Stomach (tissue), 9 donors: ENCODE measurements around the gene RHOH. TPM values are rescaled to one million over a fixed set of nuclear protein-coding genes. Genes with fewer than 3 reads are reported as not detected.
A peak's percentile ranks its signal among the peaks of the same experiment; 100 is the strongest.

Experiments
- DNase-seq, 2 donors: peaks; one replicate each; pipeline versions ENCODE4 v3.0.0 to v3.0.0-alpha.2; 2013 to 2019
- H3K27ac ChIP-seq, 5 donors: fragments of 200-600 bp in 4 of 5; sonication (generic) in 4 of 5; one replicate each; pipeline ENCODE4 v1.5.1; 2013 to 2019; ENCODE audit warnings: mild to moderate bottlenecking in 1 of 5, moderate library complexity in 1 of 5
- H3K27me3 ChIP-seq, 3 donors: fragments of 200-600 bp; sonication (generic); one replicate each; pipeline ENCODE4 v1.5.1; 2017 to 2019; ENCODE audit warnings: mixed run types in 1 of 3
- H3K36me3 ChIP-seq, 4 donors: fragments of 200-600 bp; sonication (generic); 1 replicate in 3 of 4; 2 replicates in 1 of 4; pipeline ENCODE4 v1.5.1; 2016 to 2019
- H3K4me1 ChIP-seq, 4 donors: fragments of 200-600 bp; sonication (generic); one replicate each; pipeline ENCODE4 v1.5.1; 2016 to 2019
- H3K4me3 ChIP-seq, 4 donors: fragments of 200-600 bp; sonication (generic) in 3 of 4; one replicate each; pipeline ENCODE4 v1.5.1; 2016 to 2019; ENCODE audit warnings: mild to moderate bottlenecking in 1 of 4
- H3K9me3 ChIP-seq, 4 donors: fragments of 200-600 bp; sonication (generic); one replicate each; pipeline ENCODE4 v1.5.1; 2016 to 2019
- CTCF ChIP-seq, 7 experiments: fragments of 450-650 bp in 4 of 7; fragments of 200-600 bp in 3 of 7; sonication (generic) in 3 of 7; IDR thresholded peaks; one replicate each; pipeline ENCODE4 v1.5.1; 2016 to 2019; ENCODE audit warnings: antibody characterized with exemption in 7 of 7, control low read depth in 2 of 7, mild to moderate bottlenecking in 1 of 7
- EP300 ChIP-seq: sonication (generic); formaldehyde crosslinking; IDR thresholded peaks from one replicate; pipeline ENCODE4 v1.6.1; 2017; ENCODE audit warnings: antibody characterized with exemption
- POLR2A ChIP-seq, 4 donors: fragments of 450-650 bp; IDR thresholded peaks; one replicate each; pipeline ENCODE4 v1.6.1; 2016; ENCODE audit warnings: antibody characterized with exemption in 4 of 4, control low read depth in 2 of 4, mild to moderate bottlenecking in 1 of 4, moderate library complexity in 1 of 4
- POLR2AphosphoS5 ChIP-seq, 3 donors: sonication (generic); formaldehyde crosslinking; IDR thresholded peaks; one replicate each; pipeline ENCODE4 v1.6.1; 2016; ENCODE audit warnings: antibody characterized with exemption in 3 of 3
- WGBS, 5 donors: extraction: QIAGEN DNeasy Blood & Tissue Kit in 3 of 5; methylation state at CpG; one replicate each; pipeline versions ENCODE4 v1.1.5 to v1.1.7; 2013 to 2018; 5-methylcytosine and 5-hydroxymethylcytosine counted together
- intact Hi-C: fragments of 100-400 bp; cut with DNase I; formaldehyde crosslinking; loops from one replicate; pipeline ENCODE4 v1.15.1; 2023; ENCODE audit warnings: low total_unique reads
- polyA plus RNA-seq, 3 donors: library from polyadenylated mRNA; stranded (reverse); fragments of 200-250 nt; gene quantifications; one replicate each; pipeline ENCODE4 v1.2.3, GENCODE V29; 2013
- total RNA-seq, 5 donors: library from RNA; depleted of rRNA; stranded (reverse); fragments of >200 nt; gene quantifications; one replicate each; pipeline versions ENCODE4 v1.1.0 to v1.2.3, GENCODE V29; 2014 to 2016
- donor health status: healthy with polysubstance abuse.
- donor health status: Bipolar disorder and iron deficiency.
- donor health status: healthy.

RHOH gene
- total and polyA plus RNA-seq, 8 donors: 1.3 to 7.5 (median 4.0) TPM

- TF ChIP-seq CTCF (IDR thresholded peaks at IDR 0.05) (no peak), EP300 (no peak), POLR2AphosphoS5 (IDR thresholded peaks at IDR 0.05) (no peak), POLR2A (IDR thresholded peaks at IDR 0.05) (no peak)
- 55 to 67% (median 63%) methylated on average over 8 to 9 of the region's 9 CpGs for WGBS, 5 donors
- Histone ChIP-seq H3K27me3 (no peaks in the 10 kb centered on the region), H3K27ac (no peak overlapping the region), H3K36me3 (no peaks in the 10 kb centered on the region), H3K9me3 (no peaks in the 10 kb centered on the region), H3K4me1 (peaks cover 0 to 12% (median 2%) of the 10 kb centered on the region in 4 donors), H3K4me3 (no peak overlapping the region)
- intact Hi-C loops: no loop called here
- no peak for DNase-seq
Measured at GRCh38 chr4:40261231-40262076, 64.6 kb downstream of the RHOH start.

DNA sequence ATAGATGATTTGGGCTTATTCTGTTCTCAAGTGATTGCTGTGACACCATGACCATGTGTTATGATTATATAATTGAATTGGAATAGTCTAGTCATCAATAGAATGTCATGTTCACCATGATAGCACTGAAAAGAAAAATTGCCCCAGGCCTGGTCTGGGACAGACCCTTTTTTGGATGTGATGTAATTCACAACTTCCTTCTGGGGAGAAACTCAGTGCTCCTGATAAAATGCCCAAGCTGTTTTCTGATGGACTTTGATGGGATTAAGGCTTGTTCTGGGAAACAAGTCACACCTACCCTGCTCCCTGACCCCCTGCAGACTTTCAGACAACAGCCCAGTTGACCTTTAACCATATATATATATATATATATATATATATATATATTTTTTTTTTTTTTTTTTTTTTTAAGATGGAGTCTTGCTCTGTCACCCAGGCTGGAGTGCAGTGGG, 65.3 kb downstream of the RHOH start:
- DNase-seq: no peak
- Histone ChIP-seq H3K4me3 (no peak overlapping the region), H3K27ac (no peak overlapping the region), H3K27me3 (no peaks in the 10 kb centered on the region), H3K4me1 (peaks cover 0 to 9% (median 2%) of the 10 kb centered on the region in 4 donors), H3K9me3 (no peaks in the 10 kb centered on the region), H3K36me3 (no peaks in the 10 kb centered on the region)
- intact Hi-C loops: no loop called here
- TF ChIP-seq EP300 (no peak), POLR2A (IDR thresholded peaks at IDR 0.05) (no peak), POLR2AphosphoS5 (IDR thresholded peaks at IDR 0.05) (no peak), CTCF (IDR thresholded peaks at IDR 0.05) (no peak)

DNA sequence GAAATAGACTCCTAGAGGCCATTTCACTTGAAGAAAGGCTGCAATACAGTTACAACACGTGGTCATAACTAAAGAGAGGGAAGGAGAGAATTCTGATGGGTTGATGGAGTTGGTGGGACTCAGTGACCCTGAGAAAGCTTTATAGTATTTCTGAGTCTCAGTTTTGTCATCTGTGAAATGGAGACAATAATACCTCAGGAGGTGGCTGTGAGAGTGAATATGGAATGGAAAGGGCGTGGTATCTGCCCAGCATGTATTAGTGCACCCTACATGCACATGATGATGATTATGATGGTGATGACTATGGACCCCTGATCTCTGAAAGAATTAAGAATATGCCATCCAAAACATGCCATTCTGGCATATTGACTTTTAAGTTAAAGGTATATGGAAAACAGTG, 66.0 kb downstream of the RHOH start:
- TF ChIP-seq CTCF (IDR thresholded peaks at IDR 0.05) (no peak), EP300 (no peak), POLR2A (IDR thresholded peaks at IDR 0.05) (no peak), POLR2AphosphoS5 (IDR thresholded peaks at IDR 0.05) (no peak)
- Histone ChIP-seq H3K4me1 (peaks cover 0 to 9% (median 2%) of the 10 kb centered on the region in 4 donors), H3K27ac (no peak overlapping the region), H3K36me3 (no peaks in the 10 kb centered on the region), H3K9me3 (no peaks in the 10 kb centered on the region), H3K4me3 (no peak overlapping the region), H3K27me3 (no peaks in the 10 kb centered on the region)
- no peak for DNase-seq
- 85 to 96% (median 95%) methylated on average over 2 of the region's 2 CpGs for WGBS, 5 donors
- intact Hi-C loops: no loop called here

DNA sequence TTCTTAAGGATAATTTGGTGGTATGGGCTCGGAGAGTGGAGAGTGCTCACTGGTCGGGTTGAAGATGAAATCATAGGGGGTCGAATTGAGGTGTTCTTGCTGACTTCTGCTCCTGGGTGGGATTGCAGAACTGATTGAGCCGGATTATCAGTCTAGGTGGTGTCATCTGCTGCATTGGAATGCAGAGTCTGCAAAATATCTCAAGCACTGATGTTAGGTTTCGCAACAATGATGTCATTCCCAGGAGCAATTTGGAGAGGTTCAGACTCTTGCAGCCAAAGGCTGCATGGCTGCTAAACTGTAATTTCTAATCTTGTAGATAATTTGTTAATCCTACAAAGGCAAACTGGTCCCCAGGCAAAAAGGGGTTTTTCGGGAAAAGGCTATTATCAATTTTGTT, 67.7 kb downstream of the RHOH start:
- no peak for TF ChIP-seq EP300
- no peak for TF ChIP-seq CTCF (IDR thresholded peaks at IDR 0.05)
- TF ChIP-seq POLR2A (IDR thresholded peaks at IDR 0.05): no peak
- TF ChIP-seq POLR2AphosphoS5 (IDR thresholded peaks at IDR 0.05): no peak
- Histone ChIP-seq H3K9me3 (no peaks in the 10 kb centered on the region), H3K27ac (no peak overlapping the region), H3K4me1 (peaks cover 0 to 9% (median 2%) of the 10 kb centered on the region in 4 donors), H3K27me3 (no peaks in the 10 kb centered on the region), H3K4me3 (no peak overlapping the region), H3K36me3 (no peaks in the 10 kb centered on the region)
- intact Hi-C loops: no loop called here
- WGBS, 5 donors: 84 to 89% (median 87%) methylated on average over 6 of the region's 6 CpGs
- DNase-seq: peak in 1 of 2 donors; percentile 34
